ENCODE data around the gene RTN4RL1.

The RTN4RL1 gene

GRCh38 chr17:2025220-2025621 lies at the start of gene RTN4RL1:
RTN4RL1 (minus strand) TSS chr17:2025334; CDS start chr17:2024865, 469 bp downstream.
- DNase-seq: peak; percentile 76

GRCh38 chr17:2074919-2075318 lies 49.8 kb upstream of the RTN4RL1 start:
- no peak for DNase-seq

GRCh38 chr17:2071455-2072281 lies 46.5 kb upstream of the RTN4RL1 start:
- no peak for DNase-seq

DNA sequence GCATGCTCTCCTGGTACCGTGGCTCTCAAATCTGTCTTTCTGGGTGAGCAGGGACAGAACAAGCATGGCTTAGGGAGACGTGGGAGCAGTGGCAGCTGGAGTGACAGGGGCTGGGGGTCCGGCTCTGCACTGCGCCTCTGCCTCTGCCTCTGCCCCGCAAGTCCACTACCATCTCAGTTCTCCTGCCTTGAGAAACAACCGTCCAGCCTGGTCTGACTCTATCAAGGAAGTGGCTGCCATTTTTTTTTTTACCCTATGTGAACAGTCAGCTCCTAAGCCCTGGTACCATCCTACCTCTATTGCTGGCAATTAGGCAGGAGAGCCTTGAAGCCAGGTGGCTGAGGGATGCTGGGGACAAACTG lies 45.9 kb upstream of the RTN4RL1 start:
- no peak for DNase-seq

- DNase-seq: no peak
These were observed 45.3 kb upstream of the RTN4RL1 start for GRCh38 chr17:2070241-2071023.

GRCh38 chr17:2068519-2069051 lies 43.5 kb upstream of the RTN4RL1 start:
- no peak for DNase-seq

- DNase-seq: no peak
These were observed 42.9 kb upstream of the RTN4RL1 start for GRCh38 chr17:2068031-2068518.

DNA sequence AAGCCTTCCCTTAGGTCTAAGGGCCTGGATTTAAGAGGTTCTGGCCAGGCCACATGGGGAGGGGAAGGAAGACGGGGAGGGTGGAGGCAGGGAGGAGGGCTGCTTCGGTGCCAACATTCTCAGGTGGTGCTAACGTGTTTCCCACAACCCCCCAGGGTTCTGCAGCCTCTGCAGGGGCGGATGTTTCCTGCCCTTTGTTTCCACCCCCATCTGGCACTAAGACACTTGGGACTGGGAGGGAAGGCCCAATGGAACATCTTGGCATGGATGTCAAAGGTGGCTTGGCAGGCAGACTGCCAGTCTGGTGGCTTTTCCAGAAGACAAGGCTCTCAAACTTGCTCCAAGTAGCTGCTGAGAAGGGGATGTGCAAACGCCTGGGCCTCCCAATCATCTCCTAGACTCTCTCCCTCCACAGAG lies 42.5 kb upstream of the RTN4RL1 start:
- no peak for DNase-seq

GRCh38 chr17:2067048-2067561 lies 42.0 kb upstream of the RTN4RL1 start:
- DNase-seq: no peak

DNA sequence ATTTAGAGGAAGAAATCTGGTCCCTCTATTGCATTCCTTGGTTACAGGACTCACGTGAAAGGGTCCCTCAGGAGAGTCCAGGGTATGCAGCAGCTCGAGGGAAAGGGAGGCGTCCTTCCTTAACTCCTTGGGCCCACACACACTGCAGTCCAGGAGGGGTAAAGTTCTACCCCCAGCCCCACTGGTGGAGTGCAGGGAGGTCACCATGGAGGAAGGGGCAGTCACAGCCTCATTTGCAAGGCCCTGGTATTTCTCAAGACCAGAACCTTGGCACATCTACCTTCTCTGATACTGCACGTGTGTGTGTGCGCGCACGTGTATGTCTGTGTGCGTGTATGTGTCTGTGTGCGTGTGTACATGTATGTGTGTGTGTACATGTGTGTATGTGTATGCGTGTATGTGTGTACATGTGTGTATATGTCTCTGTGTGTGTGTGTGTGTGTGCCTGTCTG lies 40.8 kb upstream of the RTN4RL1 start:
- DNase-seq: no peak

DNA sequence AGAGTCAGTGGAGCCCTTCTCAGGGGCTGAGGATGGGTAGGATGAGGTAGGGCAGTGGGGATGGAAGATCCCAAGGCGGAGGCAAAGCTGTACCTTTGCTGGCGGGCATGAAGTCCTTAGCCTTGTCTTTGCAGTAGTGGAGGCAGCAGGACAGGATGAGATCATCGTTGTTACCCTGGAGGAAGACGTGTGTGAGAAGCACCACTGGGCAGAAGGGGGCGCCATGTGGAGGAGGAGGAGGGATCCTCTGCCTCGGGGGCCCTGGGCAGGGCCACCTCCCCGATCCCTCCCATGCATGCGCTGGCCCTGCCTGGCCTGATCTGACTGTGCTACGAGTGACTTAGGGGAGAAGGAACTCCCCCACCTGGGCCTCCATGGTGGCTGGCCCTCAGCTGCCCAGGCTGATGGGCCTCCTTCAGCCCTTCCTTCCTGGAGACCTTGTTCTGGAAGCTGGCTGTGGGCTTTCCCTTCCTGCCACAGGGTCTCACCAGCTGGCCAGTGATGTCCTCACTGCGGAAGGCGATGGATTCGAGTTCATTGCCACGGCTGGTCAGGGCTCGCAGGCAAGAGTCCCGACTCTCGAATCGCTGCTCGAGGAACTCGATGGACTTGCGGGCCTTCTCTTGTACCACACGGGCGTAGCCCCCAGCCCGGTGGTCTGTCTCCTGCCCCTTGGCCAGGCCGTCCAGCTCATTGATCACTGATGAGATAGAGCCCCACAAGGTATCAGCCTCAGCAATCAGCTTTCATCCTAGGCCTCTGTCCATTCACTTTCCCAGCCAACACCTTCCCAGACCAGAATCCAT lies 40.0 kb upstream of the RTN4RL1 start:
- DNase-seq: peak; percentile 52

- DNase-seq: no peak
These were observed 39.4 kb upstream of the RTN4RL1 start for GRCh38 chr17:2064520-2064971.

- no peak for DNase-seq
These were observed 39.0 kb upstream of the RTN4RL1 start for GRCh38 chr17:2064147-2064489.

DNA sequence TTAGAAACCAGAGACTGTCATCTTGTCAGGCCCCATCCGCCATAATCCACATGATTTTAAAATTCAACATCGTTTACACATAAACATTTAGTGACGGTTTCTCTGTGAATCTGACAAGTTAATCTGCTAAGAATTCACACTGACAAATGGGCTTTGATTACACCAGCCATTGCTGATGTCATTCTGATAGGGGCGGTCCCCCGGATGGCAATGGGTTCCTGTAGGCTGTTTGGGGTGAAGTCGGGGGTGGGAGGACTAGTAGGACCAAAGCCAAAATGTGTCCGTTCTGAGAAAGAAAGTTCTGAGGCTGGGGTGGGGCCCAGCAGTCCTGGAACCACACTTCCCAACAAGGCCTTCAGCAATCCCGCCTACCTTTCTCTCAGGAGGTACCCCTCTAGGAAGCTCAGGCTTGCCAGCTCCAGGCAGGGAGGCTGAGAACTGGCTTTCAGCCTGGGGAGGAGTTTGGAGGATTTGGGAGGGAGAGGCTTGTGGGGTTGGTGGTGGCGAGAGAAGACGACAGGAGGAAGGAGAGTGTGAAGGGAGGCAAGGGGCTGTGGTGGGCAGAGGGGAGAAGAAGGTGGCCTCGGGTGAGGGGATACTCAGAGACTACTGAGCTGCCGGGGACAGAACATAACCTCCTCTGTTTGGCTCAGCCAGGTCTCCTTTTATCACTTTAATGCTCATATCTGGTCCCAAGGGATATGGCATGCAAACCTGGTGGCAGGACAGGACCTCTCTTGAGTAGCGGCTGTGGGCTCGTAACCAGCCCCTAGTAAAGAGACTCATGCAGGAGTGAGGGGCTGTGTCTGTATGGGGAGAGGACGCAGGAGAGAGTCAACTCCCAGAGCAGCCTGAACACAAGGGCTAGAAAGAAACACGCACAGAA lies 38.4 kb upstream of the RTN4RL1 start:
- no peak for DNase-seq

- DNase-seq: no peak
These were observed 37.5 kb upstream of the RTN4RL1 start for GRCh38 chr17:2062571-2063183.

GRCh38 chr17:2061441-2061958 lies 36.4 kb upstream of the RTN4RL1 start:
- no peak for DNase-seq

DNA sequence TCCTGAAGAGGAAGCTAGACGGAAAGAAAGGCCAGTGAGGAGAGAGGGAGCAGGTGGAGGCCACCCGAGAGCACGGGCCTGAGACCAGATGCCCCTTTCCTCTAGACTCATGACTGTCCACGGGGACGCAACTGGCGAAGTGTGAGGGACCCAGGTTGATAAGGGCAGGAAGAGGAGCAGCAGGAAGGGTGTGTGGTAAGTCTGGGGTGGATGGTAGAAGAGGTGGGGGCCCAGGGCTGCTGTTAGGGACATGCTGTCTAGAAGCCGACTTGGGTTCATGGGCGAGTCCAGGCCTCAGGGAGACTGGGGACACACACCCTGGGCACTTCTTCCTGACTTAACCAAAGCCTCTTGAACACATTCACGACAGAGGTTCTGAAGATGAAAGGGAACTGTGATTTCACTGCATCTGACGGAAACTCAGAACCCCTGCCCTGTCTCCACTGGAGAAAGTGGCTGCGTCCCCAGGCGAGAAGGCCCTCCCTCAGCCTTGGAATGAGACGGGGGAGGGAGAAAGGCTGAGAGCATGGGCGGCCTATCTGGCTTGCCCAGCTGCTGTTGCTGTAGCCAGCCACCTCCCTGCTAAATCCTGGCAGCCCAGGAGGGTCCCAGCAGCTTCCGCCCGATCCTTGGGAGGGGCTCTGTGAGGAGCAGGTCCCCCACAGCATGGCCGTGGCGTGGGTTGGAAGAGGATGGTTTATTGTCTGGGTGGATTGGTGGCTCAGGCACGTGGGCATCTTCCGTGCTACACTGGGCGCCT lies 35.7 kb upstream of the RTN4RL1 start:
- no peak for DNase-seq

- no peak for DNase-seq
These were observed 35.2 kb upstream of the RTN4RL1 start for GRCh38 chr17:2060385-2060658.

DNA sequence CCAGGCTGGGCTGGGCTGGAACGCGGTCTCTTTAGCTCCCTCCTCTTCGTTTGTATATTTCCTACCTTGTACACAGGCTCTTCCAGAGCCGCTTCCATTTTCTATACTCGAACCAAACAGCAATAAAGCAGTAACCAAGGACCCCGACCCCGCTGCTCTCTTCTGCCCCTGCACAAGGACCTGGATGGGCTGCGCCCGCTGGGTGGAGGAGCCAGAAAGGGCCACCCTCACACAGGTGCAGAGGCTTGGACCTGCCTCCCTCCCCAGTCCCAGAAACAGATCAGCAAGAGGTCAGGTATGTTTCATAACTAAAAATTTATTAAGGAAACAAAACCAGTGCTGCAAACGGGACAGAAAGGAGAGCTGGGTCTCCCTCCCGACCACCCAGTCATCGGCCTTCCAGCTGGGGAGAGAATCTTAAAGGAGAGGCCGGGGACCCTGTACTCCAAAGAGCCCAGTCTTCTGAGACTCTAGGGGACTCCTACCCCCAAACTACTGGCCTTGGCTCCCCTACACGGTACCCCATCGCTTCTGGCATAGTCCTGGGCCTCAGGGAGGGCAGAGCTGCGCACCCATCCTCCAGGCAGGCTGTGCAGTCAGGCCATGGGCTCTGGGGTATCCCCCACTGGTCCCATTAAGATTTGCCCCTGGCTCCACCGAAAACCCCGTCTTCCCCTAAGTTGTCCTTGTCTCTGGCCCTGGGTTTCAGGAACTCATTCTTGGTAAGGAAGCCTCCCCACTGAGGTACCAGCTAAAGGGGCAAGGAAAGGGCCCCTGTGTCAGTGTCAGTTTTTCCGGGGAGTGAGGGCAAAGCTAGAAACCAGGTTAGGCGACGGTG lies 34.6 kb upstream of the RTN4RL1 start:
- no peak for DNase-seq

All from activated CD8-positive, alpha-beta memory T cell treated with anti-CD3 and anti-CD28 coated beads, Interleukin-2, amount 50 U/mL, for 4 hours (primary cell).